ENCODE results near the gene MN1.
A peak's percentile ranks its signal among the peaks of the same experiment; 100 is the strongest.

The MN1 gene

DNA sequence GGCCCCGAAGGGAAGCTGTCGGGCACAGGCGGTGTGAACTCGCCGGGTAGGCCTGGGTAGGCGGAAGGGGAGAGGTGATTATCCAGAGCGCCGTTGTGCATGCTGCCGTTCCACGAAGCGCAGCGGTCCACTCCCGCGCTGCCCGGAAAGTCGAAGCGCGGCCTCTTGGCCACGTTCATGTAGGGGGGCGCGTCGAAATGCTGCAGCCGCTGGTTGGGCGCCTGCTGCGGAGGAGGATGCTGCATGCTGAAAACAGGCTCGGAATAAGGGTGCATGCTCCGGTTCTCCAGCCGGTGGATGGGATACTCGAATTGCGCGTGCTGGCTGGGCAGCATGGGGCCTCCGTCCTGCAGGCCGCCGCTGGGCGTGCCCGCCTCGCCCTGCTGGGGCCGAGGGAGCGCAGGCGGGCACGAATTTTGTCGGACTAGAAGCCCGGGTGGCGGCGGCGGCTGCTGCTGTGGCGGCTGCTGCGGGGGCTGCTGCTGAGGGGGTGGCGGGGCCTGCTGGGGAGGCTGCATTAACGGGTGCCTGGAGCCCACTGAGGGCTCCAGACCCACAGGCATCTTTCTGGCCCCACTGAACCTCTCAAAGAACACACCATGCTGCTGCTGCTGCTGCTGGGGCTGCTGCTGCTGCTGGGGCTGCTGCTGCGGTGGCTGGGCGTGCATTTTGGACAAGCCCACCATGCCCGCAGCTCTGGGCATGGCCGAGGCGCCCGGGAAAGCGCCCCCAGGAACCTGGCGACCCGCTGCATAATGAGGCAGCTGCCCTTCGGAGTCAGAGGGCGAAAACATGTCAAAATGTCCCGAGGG is 2.3 kb downstream of the MN1 start:
- DNase-seq, result no peak

DNA sequence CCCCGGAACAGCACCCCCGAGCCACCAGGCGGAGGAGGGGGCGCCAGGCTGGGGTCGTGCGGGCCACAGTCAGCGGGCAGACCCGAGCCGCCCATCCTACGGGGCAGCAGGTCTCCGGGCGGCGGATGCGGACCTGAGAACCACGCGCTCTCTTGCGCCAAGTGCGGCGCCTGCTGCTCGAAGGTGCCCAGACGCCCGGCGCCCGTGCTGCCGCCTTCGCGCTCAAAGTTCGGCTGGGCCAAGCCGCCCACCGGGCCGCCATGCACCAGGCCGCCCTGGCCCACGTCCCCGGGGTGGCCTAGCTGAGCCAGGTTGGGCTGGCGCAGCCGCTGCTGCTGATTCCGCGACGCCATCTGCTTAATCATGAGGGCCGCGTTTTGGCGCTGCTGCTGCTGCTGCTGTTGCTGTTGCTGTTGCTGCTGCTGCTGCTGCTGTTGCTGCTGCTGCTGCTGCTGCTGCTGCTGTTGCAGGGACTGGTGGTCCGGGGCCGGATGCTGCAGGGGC is 3.0 kb downstream of the MN1 start:
- no peak for DNase-seq

DNA sequence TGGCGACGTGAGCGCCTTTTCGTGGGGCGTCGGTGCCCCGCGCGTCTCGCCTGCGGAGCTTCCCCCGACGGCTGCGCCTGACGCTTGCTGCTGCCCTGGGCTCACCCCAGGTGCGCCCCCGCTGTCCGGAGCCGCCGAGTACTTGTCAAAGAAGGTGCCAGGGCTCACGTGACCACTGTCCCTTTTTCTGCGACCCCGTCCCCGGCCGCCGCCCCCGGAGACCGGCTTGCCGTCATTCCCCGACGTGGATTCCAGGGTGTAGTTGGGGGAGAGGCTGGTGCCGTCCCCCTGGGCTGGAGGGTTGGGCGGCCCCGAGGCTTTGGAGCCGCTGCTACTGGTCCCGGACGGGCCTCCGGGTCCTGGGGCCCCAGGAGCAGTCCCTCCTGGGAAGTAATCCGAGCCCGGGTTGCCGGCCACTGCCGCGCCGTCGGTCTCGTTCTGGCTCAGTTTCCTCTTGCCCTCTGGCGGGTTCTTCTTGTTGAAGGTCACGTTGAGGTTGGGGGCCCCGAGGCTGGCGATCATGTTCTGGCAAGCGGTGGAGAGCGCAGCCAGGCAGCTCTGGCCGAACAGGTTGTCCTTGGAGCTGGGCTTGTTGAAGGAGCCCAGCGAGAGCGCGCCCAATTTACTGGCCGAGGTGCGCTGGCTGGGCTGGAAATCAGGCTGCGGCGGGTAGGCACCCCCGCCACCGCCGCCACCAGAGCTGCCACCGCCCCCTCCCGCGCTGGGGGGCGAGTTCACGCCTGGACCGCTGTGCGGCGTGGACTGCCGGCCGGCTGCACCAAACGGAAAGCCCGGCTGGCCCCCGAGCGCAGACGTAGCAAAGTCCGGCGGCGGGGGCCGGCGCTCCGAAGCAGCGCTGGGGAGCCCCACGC is 3.8 kb downstream of the MN1 start:
- no peak for DNase-seq

DNA sequence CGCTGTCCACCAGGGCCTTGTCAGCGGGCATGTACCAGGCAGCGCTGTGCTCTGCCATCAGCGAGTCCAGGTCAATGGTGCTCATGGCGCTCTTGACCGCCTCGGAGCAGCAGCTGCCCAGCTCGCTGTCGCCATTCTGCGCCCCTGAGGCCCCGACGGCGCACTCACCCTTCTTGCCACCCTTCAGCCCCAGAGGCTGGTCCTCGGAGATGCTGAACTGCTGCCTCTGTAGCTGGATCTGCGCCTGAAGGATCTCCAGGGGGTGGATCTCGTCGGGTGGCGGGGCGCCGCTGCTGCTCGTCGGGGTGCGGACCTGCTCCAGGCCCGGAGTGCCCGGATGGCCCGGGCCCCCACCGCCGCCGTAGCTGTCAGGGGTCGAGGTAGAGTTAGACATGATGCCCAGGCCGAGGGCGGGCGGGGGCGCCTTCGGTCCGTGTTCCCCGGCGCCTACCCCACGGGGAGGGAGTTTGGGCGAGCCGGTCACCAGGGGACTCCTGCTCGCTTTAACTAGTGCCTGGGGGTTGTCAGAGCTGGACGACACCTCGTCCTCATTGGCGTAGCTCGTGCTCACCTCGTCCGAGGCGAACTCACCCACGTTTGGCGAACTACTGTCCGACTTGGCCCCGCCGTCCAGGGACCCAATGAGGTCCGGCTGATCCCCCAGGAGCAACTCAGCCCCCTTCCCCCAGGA is 4.6 kb downstream of the MN1 start:
- DNase-seq, result no peak

DNA sequence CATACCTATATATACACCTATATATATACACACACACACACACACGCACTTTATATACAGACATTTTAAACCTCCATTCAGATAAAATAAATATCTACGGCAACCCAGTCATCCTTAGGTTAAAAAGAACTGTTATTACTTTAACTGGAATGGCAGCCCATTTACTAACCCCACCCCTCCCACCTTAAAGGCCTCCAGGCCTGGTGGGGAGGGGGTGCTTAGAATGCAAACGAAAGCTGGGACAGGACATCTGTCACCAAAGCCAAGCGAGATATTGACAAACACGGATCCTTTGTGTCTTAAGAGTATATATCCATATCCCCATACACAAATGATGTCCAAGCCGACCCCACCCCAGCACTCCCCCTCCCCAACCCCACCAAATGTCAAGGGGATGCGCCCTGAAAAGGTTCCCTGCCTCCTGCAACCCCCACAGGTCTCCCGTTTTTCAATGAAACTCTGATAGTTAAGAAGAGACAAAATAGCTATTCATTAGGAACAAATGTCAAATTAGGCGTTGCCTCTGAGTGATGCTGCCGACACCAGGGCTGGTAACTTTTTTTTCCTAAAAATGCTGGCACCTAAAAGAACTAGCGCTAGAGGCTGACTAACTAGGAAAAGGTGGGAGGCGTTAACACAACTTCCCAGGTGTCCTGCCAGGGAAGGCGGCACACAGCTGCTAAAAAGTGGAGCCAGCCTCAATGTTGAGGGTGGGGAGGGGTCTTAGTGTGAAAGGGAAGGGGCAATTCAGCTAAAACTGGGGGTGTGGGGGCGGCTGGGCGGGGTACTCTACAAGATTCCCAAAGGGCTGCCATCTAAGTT is 5.6 kb downstream of the MN1 start:
- DNase-seq, result peak; percentile 17

DNA sequence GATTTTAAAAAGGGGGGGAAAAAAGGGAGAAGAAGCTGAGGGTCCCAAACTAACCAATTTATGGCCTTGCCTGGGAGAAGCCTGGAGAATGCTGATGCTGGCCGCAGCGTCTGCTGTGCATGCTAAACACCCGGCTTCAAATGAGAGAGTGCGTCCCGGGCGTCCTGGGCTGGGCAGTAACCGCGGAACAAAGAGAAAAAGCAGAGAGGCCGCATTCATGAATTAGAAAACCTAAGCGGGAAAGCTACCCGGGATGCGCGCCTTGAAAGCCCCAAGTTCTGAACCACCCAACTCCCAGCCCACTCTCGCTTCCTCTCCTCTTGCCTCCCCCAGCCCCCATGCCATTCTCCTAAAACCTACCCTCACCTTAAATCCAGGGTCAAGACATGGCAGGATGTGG is 6.5 kb downstream of the MN1 start:
- no peak for DNase-seq

DNA sequence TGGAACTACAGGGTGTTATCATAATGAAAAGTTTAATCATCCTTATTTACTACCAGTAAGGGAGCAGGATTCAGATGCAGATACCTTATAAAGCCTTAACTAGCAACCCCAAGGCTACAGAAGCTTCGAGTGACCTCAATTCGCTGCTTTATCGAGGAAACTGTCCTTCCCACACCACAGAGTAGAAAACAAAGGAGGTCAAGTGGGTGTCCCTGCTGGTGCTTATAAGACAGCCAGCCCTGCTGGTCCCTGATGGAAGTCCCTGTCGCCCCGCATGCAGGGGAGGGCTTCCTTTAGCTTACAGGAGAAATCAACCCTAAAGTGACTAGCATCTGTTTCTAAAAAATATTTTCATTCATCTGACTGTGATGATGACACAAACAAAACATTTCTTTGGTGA is 7.3 kb downstream of the MN1 start:
- no peak for DNase-seq

DNA sequence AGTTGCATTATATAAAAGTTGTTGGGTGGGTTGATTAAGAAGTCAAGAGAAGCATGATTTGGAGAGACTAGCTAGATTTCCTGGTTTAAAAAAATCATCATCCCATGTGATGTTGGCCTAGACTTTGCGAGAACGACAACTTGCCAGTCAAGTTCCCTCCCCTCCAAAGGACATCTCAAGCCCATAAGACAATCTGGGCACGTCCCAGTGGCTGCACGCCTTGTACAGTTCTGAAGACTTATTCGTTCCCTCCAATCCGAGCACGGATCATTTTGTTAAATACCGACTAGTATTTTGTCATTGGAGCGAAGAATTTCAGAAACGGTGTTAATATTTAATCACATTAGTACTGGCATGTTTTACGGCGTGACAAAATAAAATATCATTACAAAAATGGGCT is 8.0 kb downstream of the MN1 start:
- DNase-seq, result no peak

DNA sequence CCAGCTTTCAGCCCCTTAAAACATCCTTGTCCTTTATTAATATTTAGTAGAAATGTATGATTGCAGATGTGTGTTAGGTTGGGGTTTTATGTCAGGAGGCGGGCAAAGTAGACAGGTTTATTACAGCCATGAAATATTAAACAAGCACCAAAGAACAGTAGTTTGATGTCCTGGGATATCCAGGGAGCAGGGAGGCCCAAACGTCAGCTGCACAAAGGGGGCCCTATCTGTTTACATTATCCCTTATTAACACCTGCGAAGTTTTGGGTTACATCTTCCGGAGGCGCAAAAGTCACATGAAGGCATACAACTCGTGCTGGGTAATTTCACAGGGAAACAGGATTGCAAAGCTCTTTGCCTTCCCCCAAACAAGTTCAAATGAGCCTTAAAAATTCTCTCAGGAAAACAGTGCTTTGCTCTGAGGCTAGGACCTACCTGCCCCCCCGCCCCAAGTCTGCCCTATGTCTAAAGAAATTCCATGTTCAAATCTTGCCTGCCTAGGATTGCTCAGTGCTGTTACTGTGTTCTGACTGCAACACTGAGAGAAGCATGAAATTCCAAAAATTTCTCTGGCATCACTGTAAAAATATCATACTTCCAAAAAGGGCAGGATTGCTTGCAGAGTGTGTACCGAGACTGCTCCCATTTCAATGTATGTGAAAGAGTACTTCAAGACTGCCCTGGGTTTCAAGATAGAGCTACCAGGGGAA is 8.9 kb downstream of the MN1 start:
- peak; percentile 68 for DNase-seq

DNA sequence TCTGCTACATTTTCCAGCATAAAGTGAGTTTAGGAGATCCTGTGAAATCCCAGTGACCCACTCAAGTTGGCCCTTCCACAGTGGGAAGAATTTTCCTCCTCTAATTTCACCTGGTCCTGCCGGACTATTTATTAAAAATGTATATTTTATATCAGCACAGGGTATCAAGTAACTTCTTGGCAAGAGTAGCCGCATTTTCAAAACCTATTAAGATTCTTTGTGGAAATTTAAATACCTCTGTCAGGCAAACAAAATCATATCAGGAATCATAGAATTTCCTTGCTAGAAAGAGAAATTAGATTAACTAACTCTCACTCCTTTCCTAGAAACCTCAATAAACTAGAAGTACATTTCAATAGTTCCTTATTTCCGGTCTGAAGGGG is 9.7 kb downstream of the MN1 start:
- DNase-seq, result no peak

DNA sequence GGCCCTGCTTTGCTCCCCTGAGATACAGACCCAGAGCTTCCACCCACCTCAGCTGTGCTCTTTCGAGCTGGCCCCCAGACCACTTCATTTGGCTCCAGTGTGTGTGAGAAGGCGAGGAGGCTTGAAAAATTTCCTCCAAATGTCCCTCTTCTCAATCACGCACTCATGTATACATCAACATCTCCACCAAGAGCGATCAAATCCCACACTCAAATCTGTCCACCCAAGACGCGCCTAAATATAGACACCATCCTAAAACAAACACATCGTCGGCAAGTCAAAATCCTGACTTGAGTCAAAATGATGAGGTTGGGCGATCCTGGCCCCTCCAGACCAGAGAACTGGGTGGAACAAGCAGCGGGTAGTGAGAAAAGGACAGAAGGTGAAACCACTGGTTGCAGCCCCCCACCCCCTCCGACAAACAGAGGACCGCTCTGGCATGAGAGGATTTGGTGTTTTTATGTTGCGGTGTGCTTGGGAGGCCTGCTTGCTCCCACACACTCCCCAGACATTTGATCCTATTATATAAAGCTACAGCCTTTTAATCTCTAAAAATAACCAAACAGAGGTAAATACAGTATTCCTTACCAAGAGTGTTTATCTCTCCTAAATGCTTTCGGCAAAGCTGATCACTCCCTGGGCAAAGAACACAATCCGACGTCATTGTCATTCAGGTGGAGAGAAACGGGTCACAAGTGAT is 10.2 kb downstream of the MN1 start:
- DNase-seq, result no peak

DNA sequence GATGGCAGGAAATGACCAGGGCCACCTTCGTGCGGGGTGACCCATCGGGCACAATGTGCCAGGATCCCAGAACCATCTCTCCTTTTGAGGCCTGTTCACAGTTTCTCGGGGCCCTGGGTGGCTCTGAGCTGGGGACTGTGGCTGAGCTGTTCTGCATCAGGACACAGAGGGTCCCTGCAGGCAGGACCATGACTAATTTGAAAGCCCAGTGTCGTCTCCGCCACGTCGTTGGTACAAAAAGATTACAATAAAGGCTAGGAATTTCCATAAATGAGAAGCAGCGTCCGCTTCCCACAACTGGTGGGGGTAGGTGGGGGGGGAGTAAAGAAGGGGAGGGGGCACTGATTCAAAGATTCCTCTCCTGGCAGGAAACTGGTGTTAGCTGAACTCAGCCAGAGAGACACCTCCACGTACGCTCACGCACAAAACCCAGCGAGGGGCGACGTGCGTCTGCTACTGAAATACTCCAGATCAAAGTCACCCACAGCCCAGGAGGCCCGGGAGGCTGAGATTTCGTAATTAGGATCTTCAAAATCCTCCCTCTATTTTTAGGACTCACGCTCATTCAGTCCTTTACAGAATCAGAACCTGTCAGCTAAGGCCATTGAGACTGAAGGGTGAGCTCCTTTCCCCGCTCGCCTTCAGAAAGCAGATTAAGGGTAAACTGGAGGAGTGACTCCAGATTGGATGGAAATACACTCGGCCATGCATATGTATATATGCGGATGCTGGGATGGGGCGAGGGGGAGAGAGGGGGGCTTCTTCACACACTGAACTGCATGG is 11.0 kb downstream of the MN1 start:
- no peak for DNase-seq

DNA sequence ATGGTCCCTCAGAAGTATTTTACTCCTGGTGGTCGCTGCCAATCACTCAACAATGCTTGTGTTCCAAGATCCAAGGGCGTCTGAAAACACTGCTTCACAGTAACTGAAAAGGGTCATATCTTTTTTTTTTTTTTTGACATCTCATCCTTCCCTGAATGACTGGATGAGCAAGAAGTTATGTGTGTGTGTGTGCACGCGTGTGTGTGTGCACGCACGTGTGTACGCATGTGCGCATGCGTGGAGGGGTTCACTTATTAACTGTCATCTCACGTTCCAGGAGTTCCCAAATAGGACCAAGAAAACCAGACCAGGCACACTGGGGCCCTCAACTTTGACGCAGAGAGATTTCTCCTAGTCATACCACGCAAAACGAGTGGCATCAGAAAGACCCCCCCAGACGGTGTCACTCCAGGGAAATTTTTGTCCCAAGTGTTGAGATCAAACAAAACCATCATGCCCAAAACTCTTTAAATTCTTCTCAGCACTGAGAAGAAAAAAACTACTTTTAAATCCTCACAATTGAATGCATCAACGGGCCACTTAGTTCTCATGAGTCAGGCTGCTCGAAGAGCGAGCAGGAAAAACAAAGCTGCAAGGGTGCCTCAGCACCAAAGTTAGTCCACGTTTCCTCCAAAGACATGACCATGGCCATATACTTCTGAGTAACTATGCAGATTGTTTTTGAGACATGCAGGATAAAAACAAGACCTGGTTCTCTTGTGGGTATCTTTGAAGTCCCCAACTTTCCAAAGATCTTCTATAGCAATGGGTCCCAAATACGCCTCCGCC is 12.9 kb downstream of the MN1 start:
- no peak for DNase-seq

DNA sequence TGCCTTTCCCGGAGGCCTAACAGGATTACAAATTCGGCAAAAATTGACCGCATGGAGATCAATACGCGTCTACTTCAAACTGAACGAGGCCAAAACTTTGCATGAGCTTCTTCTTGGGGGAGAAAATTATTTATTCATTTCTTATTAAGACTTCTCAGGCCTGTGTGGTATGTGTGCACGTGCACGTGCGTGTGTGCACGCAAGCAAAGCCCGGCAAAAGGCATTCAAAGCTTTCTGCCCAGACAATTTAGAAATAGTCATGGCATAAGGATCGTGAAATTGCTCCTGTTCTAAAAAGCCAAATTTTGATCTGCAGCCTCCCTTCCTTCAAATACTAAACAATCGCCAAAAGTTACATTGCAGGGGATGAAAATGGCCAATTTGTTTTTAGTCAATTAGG is 14.6 kb downstream of the MN1 start:
- no peak for DNase-seq

DNA sequence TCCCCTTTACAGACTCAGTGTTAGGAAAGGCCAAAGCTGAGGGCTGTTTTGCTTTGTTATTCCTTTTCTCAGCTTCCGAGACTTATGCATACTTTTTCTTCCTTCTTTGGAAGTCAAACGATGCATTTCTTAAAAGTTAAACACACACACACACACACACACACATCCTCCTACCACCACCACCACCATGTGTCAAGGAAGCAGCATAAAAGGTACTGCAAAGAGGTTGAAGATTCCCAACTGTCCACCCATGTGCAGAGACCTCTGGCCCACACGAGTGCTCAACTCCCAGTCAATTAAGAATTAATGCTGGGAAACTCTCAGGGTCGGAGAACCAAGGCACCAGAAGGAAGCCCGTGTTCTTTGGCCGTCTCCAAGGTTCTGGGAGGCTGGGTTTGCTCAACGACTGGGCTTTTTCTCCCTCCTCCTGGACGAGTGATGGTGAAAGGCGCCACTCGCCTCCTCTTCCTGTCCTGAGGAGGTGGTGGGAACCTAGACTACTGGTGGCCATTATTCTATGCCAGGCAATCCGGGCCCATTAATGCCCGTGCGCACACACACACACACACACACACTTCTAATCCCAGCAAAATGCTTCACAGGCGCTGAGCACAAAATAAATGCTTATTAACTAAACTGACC is 15.1 kb downstream of the MN1 start:
- no peak for DNase-seq

DNA sequence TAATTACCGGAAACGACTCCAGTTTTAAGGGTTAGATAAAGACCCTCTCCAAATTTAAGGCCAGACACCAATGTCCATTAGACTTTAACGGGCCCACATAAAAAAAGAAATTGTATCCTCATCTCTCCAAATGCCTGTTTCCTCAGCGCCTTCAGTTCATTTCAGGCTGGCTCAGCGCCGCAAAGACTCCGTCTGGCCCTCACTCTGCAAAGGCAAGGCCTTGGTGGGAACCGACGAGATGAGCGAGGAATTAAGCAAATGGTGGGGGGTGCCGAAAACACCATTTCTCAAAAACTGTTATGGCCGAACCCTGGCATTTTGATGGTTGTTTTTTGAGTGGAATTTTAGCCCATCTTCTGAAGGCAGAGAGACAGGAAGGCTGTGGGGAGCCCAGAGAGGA is 15.7 kb downstream of the MN1 start:
- DNase-seq, result no peak

DNA sequence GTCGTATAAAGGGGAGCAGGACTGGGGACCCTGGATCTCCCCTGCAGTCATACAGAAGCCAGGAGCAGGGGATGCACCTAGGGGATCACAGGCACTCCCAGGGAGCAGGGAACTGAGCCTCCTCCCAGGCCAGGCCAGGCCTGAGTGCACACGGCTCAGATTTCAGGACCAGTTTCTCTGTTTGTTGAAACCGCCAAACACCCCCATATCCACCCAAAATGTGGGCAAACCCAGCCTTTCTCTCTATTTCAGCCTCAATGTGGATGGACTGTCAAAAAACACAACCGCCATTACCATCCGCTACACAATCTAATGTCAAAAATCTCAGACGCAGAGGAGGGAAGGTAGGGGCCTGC is 17.5 kb downstream of the MN1 start:
- no peak for DNase-seq

DNA sequence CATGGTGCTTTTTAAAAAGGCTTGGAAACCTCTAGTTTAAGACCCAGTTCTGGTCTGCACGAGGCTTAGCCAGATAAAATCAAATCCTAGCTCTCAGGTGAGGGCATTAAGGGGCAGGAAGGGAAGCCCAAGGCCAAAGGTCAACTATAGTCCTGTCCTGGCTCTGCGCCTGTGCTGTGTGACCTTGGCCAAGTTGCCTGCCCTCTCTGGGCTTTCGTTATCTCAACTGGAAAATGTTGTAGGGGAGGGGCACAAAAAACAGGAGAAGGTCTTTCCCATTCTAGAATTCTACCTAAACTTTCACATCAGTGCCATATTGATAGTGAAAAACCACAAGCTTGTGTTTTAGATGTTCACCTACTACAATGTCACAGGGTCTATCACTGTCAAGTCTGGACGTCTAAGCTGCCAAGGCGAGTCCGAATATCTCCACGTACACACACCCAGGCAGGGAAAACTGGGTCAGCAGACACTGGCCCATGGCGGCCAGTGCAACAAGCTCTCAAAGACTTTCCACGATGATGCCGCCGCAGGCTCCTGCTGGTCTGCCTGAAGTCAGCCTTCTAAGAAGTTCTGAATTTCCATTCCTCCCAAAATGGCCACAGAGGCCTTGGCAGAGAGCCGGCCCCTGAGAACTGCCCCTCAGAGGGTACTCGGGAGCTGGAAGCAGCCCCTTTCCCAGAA is 18.0 kb downstream of the MN1 start:
- no peak for DNase-seq

DNA sequence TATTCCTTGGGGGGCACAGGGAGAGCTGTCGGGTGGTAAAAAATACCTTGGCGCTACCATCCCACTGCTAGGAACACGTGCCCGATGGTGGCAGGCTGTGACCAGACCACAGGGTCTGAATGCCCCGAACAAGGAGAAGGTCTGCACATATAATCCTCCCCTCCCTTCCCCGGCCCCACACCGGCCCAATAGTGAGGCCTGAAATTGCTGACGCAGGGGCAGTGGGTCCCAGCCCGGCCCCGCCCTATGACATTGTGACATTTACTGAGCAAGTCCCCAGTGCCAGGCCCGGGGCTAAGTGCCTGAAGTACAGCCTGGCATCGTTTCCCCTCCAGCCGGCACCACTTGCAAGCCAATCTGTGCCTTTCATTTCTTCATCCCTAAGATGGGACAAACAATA is 19.5 kb downstream of the MN1 start:
- DNase-seq, result no peak
